SKM-1 treated with dmso at 0.1 percent for 144 hours (cell line): ENCODE data around the gene HAGHL.

Experiments
- DNase-seq: peaks from one replicate; lab custom pipeline; 2025; ENCODE audit not compliant: unreplicated experiment; lab: John Stamatoyannopoulos, UW

Gene HAGHL

DNA sequence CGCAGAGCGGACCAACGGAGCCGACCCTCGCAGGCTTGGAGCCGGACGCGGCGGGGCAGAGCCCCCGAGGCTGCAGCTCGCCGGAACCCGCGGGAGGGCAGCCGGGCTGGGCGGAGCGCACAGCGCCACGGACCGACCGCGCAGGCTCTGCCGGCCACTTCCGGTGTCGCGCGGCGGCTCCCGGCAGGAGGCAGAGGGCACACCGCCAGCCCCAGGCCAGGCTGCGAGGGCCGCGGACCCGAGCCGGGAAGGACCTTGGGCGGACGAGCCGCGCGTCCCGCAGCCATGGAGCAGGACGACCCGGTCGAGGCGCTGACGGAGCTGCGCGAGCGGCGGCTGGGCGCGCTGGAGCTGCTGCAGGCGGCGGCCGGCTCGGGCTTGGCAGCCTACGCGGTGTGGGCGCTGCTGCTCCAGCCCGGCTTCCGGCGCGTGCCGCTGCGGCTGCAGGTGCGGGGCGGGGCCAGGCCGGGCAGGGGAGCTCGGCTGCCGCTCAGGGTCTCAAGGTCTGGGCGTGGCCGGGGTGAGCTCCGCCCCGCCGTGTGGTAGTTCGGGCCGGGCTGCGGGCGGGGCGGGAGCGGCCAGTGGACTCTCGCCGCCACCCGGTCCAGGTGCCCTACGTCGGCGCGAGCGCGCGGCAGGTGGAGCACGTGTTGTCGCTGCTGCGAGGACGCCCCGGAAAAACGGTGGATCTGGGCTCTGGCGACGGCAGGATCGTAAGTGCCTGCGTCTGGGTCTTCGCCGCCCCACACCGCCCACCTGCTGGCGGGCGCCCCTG is 5.7 kb upstream of the HAGHL start, which contains the start of gene ANTKMT:
Gene ANTKMT, plus strand, starts transcription at position 157 of the 775 bp plus-strand sequence. Its CDS starts 129 bp downstream, at position 286.
- DNase-seq = peak; percentile 81

GRCh38 chr16:721765-722540 is 5.0 kb upstream of the HAGHL start:
- DNase-seq = no peak

DNA sequence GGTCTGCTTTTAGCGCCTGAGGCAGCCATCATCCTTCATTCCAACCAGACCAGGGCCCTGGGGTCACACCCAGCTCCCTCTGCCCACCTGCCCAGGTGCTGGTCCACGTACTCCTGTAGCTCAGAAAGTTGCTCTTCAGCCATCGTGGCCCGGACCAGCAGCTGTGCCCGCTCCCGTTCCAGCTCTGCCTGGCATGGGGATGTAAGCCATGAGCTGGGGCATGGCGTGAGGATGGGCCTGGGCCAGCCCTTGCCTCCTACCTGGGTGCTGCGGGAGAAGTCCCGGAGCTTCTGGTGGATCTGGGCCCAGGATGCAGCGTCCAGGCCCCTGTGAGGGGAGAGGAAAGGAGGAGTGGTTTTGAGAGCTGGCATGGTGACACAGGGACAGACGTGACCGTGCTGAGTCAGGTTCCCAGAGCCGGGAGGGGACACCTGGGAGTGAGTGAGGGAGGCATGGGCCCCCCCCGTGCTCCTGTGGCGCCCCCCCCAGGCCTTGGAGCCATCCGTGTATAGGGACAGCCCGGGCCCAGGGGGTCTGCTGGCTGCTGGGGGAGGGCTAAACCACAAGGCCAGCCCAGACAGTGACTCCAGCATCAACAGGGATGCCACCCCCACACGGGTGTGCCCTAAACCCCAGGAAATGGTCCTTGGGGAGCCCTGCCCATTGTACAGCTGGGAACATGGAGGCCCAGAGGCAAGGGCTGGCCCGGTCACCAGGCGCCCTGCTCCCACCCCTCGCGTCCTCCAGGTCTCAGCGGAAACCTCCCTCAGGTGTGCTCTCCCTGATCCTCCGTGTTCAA is 3.9 kb upstream of the HAGHL start:
- no peak for DNase-seq

GRCh38 chr16:723695-724094 is 3.2 kb upstream of the HAGHL start:
- no peak for DNase-seq

GRCh38 chr16:724188-725040 is 2.5 kb upstream of the HAGHL start:
- no peak for DNase-seq

DNA sequence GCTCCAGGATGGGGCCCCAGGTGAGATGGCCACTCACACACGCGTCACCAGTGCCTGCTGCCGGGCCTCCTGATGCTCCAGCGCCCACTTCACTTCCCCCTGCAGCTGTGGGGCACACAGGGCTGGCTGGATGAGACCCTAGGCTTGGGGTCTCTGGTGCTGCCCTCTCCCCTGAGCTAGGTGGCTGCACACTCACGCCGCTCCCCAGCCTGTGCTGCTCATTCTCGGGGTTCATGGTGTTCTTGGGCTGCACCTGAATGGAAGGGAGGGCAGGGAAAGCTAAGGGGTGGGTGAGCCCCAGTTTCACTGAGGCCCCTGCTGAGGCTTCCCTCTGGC is 1.9 kb upstream of the HAGHL start:
- DNase-seq = no peak

- no peak for DNase-seq
Measured at GRCh38 chr16:725463-726187, 1.3 kb upstream of the HAGHL start.

DNA sequence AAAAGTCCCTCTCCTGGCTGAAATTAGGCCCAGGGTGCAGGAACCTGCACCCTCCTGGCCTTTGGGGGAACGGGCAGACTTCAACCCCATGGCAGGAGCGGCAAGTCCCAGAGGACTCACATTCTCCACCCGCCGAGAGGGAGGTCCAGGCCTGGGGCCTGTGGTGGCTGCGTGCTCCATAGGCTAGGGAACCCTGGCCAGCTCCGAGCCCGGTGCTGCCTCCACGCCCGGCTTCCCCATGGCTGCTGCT is 793 bp upstream of the HAGHL start:
- DNase-seq = no peak

DNA sequence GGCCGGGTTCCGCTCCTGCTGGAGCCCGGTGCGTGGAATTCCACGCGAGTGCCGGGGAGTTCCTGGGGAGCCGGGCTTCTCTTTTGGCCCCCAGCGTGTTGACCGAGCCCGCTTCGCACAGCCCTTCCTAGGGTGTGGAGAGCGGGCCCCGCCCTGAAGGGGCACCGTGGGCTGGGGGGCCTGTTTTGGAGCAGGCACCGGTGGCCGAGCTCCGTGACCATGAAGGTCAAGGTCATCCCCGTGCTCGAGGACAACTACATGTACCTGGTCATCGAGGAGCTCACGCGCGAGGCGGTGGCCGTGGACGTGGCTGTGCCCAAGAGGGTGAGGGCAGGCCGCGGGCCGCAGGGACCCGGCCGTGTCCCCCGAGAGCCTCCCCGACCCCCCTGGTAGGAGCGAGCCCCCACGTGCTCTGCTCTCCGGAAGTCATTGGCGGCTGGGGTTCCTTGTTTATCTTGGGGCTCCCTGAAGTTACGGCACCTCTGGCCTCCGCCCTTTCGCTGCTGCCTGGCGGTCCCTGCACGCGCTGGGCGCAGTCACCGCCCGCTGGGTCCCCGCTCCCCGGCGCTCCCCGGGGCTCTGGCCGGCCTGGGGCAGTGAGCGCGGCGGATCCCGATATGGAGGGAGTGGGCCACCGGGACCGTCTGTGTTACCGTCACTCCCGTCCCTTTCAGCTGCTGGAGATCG is 528 bp downstream of the HAGHL start:
- DNase-seq = no peak

DNA sequence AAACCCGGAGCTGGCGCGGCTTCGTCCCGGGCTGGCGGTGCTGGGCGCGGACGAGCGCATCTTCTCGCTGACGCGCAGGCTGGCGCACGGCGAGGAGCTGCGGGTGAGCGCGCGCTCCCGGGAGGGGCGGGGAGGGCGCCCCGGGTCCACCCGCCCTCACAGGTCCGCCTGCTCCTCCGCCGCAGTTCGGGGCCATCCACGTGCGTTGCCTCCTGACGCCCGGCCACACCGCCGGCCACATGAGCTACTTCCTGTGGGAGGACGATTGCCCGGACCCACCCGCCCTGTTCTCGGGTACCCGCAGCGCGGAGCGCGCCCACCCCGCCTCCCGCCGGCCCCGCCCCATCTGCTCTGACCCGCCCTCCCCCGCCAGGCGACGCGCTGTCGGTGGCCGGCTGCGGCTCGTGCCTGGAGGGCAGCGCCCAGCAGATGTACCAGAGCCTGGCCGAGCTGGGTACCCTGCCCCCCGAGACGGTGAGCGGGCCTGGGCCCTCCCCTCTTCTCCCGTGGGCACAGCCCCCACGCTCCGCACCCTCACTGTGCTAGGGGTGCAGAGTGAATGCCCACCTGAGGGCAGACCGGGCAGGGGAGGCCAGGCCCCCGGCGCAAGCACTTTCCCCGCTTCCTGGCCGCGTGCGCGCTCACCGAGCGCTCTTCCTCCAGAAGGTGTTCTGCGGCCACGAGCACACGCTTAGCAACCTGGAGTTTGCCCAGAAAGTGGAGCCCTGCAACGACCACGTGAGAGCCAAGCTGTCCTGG is 1.4 kb downstream of the HAGHL start:
- DNase-seq = peak; percentile 46

DNA sequence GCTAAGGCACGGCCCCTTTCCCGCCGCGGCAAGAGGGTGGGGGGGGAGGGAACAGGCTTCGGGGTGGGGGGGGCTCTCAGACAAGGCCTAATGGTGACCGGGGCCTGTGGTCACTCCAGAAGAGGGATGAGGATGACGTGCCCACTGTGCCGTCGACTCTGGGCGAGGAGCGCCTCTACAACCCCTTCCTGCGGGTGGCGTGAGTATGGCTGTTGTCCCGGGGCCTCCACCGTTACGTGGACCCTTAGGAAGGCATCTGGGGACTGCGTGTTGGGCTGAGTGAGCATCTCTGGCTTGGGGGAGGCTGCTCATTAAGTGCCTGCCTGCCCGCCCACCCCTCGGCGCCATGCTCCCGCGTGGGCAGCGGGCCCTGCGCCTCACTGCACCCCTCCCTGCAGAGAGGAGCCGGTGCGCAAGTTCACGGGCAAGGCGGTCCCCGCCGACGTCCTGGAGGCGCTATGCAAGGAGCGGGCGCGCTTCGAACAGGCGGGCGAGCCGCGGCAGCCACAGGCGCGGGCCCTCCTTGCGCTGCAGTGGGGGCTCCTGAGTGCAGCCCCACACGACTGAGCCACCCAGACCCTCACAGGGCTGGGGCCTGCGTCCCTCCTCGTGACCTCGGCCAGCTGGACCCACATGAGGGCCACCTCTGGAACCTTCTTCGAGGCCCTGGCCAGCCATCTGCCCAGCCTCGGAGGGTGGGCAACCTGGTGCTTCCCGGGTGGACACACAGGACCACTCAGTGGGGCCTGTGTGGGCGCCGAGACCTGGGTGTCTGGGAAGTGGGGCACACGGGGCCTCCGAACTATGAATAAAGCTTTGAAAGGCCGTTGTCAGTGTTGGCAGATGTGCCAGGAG is 2.2 kb downstream of the HAGHL start:
- DNase-seq = no peak

- no peak for DNase-seq
Measured at GRCh38 chr16:729768-730665, 3.1 kb downstream of the HAGHL start.

DNA sequence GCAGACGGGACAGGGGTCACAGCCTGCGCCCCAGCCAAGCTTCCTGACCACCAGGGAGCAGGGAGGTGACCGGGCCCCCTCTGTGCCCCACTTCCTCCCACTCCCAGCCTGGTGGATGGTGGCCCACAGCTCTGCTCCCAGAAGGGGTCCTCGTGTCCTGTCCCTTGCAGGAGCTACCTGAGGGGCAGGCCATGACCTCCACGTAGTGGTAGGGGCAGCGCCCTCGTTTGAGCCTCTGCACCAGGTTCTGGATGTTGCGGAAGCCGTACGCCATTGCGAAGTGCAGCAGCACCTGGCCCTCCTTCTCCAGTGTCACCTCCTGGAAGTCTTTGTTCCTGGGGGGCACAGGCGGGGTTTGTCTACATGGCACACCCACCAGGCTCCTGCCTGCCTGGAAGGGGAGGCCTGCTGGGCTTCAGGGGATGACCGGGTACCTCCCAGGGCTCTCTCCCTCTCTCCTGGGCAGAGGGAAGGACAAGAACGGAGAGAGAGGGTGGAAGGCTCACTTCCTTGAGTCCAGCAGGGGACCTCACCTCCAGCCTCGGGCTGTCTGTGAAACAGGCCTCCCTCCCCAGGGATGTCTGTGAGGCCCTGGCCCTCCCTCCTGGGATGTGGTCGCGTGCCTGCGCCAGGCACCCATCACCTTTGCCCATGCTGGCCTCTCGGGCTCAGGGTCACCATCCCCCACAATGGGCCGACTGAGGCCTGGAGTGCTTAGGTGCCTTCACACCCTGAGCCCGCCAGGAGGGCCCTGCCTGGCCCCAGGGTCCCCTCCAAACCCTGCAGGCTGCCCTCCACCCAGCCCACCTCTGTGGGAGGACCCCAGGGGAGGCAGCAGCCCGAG is 4.0 kb downstream of the HAGHL start:
- no peak for DNase-seq

DNA sequence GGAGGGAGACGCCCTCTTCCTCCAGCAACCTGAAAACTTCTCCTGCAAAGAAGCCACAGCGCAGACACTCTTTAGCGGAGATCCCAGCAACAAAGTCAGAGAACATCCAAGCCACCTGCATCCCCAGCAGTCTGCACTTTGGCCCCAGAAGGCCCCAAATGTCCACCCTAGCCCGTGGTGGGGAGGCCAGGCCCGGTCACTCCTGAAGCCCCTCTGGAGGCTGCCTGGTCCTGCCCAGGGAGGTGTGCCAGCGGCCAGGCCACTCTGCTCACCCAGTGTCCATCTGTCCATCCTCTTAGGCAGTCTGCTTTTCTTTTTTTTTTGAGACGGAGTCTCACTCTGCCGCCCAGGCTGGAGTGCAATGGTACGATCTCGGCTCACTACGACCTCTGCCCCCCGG is 5.4 kb downstream of the HAGHL start:
- no peak for DNase-seq

GRCh38 chr16:732936-733335 is 6.0 kb downstream of the HAGHL start:
- no peak for DNase-seq
